Skeletal muscle cell (primary cell): Measurements from ENCODE around the gene WDFY1.

ENCODE experiments used
- DNase-seq: peaks from one replicate; pipeline ENCODE4 v3.0.0-alpha.2; 2010; ENCODE audit warnings: low read depth
- H3K4me3 ChIP-seq: 2 replicates; pipeline ENCODE4 v1.5.1; 2011; ENCODE audit warnings: low read depth, mild to moderate bottlenecking, control low read depth, low read length, moderate library complexity

The WDFY1 gene

DNA sequence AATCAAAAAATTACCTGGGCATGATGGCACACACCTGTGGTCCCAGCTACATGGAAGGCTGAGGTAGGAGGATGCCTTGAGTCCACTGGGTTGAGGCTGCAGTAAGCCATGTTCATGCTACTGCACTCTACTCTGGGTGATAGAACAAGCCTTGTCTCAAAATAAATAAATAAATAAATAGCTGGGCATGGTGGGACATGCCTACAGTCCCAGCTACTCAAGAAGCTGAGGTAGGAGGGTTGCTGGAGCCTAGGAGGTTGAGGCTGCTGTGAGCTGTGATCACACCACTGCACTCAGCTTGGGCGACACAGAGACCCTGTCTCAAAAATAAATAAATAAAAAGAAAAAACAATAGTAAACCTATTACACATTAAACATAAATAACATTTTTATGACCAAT is 110.7 kb downstream of the WDFY1 start:
- H3K4me3 ChIP-seq: no peak overlapping the region
- no peak for DNase-seq

DNA sequence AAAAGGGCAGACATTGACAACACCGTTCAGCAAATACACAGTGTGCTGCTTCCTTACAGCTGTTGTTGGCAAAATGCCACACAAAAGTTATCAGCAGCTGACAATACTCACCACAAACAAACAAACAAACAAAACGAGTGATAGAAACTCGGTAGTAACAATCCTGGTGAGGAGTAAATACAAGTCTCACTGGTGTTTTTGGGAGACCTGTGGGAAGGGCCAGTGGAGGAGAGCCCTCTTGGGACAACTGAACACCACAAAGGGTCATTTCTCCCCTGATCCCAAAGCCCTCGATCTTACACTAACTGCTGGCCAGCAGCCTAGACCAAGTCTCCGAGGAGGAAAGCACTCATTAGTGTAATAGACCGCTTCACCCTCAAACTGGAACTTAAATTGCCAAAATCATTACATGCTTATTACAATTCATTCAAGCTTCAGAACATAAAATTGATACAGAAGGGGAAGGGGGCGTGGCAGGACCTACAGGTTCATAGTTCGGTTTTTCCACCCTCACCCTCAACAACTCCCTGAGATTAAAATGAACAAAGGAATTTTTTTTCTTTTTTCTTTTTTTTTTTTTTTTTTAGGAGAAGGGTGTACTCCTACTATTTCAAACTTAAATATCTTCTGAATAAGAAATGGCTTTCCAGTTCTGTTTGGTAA is 112.8 kb downstream of the WDFY1 start:
- H3K4me3 ChIP-seq: no peak overlapping the region

DNA sequence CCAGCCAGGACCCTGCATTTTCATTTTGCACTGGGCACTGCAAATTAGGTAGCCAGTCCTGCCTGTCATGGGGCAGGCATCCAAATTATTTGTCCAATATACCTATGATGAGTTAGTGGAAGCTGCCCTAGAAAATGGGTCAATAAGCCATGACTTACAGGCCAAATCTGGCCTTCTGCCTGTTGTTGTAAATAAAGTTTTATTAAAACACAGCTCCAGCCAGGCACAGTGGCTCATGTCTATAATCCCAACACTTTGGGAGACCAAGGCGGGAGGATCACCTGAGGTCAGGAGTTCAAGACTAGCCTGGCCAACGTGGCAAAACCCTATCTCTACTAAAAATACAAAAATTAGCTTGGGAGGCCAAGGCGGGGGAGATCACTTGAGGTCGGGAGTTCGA is 116.0 kb downstream of the WDFY1 start:
- DNase-seq: no peak
- no peak overlapping the region for H3K4me3 ChIP-seq

More for the DNA sequence above, 112.8 kb downstream of the WDFY1 start:
- DNase-seq: no peak

DNA sequence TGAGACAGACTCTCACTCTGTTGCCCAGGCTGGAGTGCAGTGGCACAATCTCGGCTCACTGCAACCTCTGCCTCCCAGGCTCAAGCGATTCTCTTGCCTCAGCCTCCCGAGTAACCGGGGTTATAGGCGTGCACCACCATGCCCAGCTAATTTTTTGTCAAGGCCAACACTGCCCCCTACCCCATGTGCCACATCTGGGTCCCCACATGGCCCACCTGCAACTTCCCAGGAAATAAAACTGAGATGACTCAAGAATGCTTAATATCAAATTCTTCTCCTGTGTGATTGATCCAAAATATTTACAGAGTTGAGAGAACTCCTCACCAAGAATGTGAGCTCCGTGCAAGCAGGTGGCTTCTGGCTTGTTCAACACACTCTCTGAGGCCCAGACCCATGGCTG is 116.8 kb downstream of the WDFY1 start:
- no peak overlapping the region for H3K4me3 ChIP-seq
- no peak for DNase-seq

DNA sequence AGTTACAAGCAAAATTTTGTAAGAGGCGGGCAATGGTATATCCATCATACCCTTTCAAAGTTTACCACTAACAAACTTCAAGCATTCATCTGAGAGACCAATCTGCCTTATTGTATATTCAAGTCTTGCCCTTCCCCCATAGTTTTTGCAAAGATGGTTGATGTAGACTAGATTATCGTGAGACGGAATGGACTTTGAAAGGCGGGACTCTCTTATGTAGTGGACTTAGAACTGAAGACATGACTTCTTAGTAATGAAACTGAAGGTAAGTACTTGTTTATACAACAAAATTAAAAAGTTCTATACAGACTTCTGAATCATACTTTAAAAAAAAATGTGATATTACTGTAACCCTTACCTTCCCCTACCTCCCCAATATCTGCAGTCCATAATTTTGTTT is 118.1 kb downstream of the WDFY1 start:
- H3K4me3 ChIP-seq: no peak overlapping the region
- no peak for DNase-seq
